Calu3 (cell line): ENCODE data around the gene ALDOA. TPM values are rescaled to one million over a fixed set of nuclear protein-coding genes. Genes with fewer than 3 reads are reported as not detected.
A peak's percentile ranks its signal among the peaks of the same experiment; 100 is the strongest.

Experiments
- BruUV-seq: library from RNA; stranded (reverse); fragments of 400-500 nt; replicated peaks from 2 replicates; lab custom pipeline; 2021; lab: Mats Ljungman, UMichigan
- CTCF ChIA-PET: fragments of 300-600 bp; sonication (Branson Sonifier 250); formaldehyde crosslinking; loops from one replicate; lab custom pipeline; 2022; ENCODE audit warnings: antibody characterized with exemption; lab: Charles Lee
- DNase-seq: peaks from one replicate; pipeline ENCODE4 v3.0.0; 2022
- H3K27ac Mint-ChIP-seq: one replicate; pipeline ENCODE4 v1.8.0; 2022; ENCODE audit warnings: mixed read lengths; ENCODE audit not compliant: unreplicated experiment
- H3K27me3 Mint-ChIP-seq: one replicate; pipeline ENCODE4 v1.8.0; 2022; ENCODE audit warnings: mixed read lengths; ENCODE audit not compliant: unreplicated experiment
- H3K36me3 Mint-ChIP-seq: one replicate; pipeline ENCODE4 v1.8.0; 2022; ENCODE audit warnings: mild to moderate bottlenecking, moderate library complexity, mixed read lengths; ENCODE audit not compliant: insufficient read depth, unreplicated experiment
- H3K4me1 Mint-ChIP-seq: one replicate; pipeline ENCODE4 v1.8.0; 2022; ENCODE audit warnings: mild to moderate bottlenecking, low read depth, mixed read lengths; ENCODE audit not compliant: unreplicated experiment
- H3K4me3 Mint-ChIP-seq: one replicate; pipeline ENCODE4 v1.8.0; 2022; ENCODE audit warnings: mild to moderate bottlenecking, low read depth, moderate library complexity, mixed read lengths; ENCODE audit not compliant: unreplicated experiment
- H3K9me3 Mint-ChIP-seq: one replicate; pipeline ENCODE4 v1.8.0; 2022; ENCODE audit warnings: low read depth, mixed read lengths; ENCODE audit not compliant: unreplicated experiment
- CTCF ChIP-seq: fragments of 200-600 bp; IDR thresholded peaks from one replicate; pipeline ENCODE4 v1.8.0; 2022; ENCODE audit warnings: antibody characterized with exemption; ENCODE audit not compliant: unreplicated experiment
- intact Hi-C: fragments of 100-400 bp; cut with micrococcal nuclease; formaldehyde crosslinking; loops from one replicate; pipeline ENCODE4 v1.10.0; 2022; ENCODE audit not compliant: unreplicated experiment
- total RNA-seq: library from RNA; stranded (reverse); gene quantifications from 2 replicates; pipeline ENCODE4 v1.2.3, GENCODE V29; 2022

Gene ALDOA
- total RNA-seq, 1 experiment from 2014 or later: 1,562 TPM

- H3K27ac Mint-ChIP-seq: no peak overlapping the region
- H3K36me3 Mint-ChIP-seq: peaks cover 36% of the 10 kb centered on the region
- no peaks in the 10 kb centered on the region for H3K9me3 Mint-ChIP-seq
- peak overlapping the region; percentile 45 for H3K4me3 Mint-ChIP-seq
- H3K27me3 Mint-ChIP-seq: no peaks in the 10 kb centered on the region
- intact Hi-C loops: no loop called here
- peaks cover 31% of the 10 kb centered on the region for H3K4me1 Mint-ChIP-seq
- TF ChIP-seq CTCF: no peak
- no TSS peak for BruUV-seq
- DNase-seq: no peak
- CTCF ChIA-PET: interaction anchor here (0.7 to 1.8 kb wide), 2 partner anchors 12 to 355 kb away, joined by 3 read pairs; no protein-coding TSS in a partner anchor
Measured at GRCh38 chr16:30051518-30051917, 14.0 kb upstream of the ALDOA start.

- Mint-ChIP-seq H3K36me3 (peaks cover 36% of the 10 kb centered on the region), H3K27ac (peak overlapping the region; percentile 69), H3K27me3 (no peaks in the 10 kb centered on the region), H3K4me1 (peaks cover 31% of the 10 kb centered on the region), H3K9me3 (no peaks in the 10 kb centered on the region), H3K4me3 (peak overlapping the region; percentile 76)
- DNase-seq: peak; percentile 98
- TF ChIP-seq CTCF: no peak
- CTCF ChIA-PET: interaction anchor here (0.9 to 1.8 kb wide), 2 partner anchors 13 kb away, joined by 3 to 4 read pairs; partner anchors contain the start of gene ALDOA
- intact Hi-C loops: no loop called here
- TSS peak; percentile 67 for BruUV-seq
Measured at GRCh38 chr16:30052671-30053372, 12.7 kb upstream of the ALDOA start.

- CTCF ChIA-PET: interaction anchor here (0.9 to 1.8 kb wide), 2 partner anchors 12 to 14 kb away, joined by 3 to 4 read pairs; partner anchors contain the start of gene ALDOA
- H3K4me1 Mint-ChIP-seq: peaks cover 31% of the 10 kb centered on the region
- intact Hi-C loops: no loop called here
- peak overlapping the region; percentile 76 for H3K4me3 Mint-ChIP-seq
- H3K36me3 Mint-ChIP-seq: peaks cover 38% of the 10 kb centered on the region
- DNase-seq: no peak
- BruUV-seq: TSS peak; percentile 59
- H3K9me3 Mint-ChIP-seq: no peaks in the 10 kb centered on the region
- peak overlapping the region; percentile 69 for H3K27ac Mint-ChIP-seq
- TF ChIP-seq CTCF: no peak
- no peaks in the 10 kb centered on the region for H3K27me3 Mint-ChIP-seq
Measured at GRCh38 chr16:30053376-30054015, 12.1 kb upstream of the ALDOA start.

GRCh38 chr16:30054451-30054850, 11.1 kb upstream of the ALDOA start:
- Mint-ChIP-seq H3K27me3 (no peaks in the 10 kb centered on the region), H3K4me1 (peaks cover 31% of the 10 kb centered on the region), H3K4me3 (peak overlapping the region; percentile 76), H3K36me3 (peaks cover 40% of the 10 kb centered on the region), H3K9me3 (no peaks in the 10 kb centered on the region), H3K27ac (no peak overlapping the region)
- TF ChIP-seq CTCF: no peak
- DNase-seq: no peak
- BruUV-seq: no TSS peak
- CTCF ChIA-PET: interaction anchor here (1.3 to 1.7 kb wide), 2 partner anchors 9 to 11 kb away, joined by 5 to 7 read pairs; partner anchors contain the start of gene ALDOA
- intact Hi-C loops: no loop called here
